Epithelial cell of esophagus (primary cell): ENCODE measurements around the gene NOP14.
"Not testable (repeated sequence)": the region's sequence is repeated elsewhere in the genome, so short reads cannot be mapped to it uniquely, and the experiment has no call there.

ENCODE experiments used
- DNase-seq: peaks from one replicate; pipeline ENCODE4 v3.0.0; 2010; ENCODE audit warnings: low read depth
- H3K4me3 ChIP-seq: 2 replicates; pipeline ENCODE4 v1.5.1; 2011; ENCODE audit warnings: mild to moderate bottlenecking, low read length, control low read depth
- TF ChIP-seq, protein P1 (sequence below): IDR thresholded peaks from 2 replicates; pipeline ENCODE4 v1.5.1; 2011; ENCODE audit warnings: low read depth, mild to moderate bottlenecking, low read length, control low read depth, inconsistent platforms; ENCODE audit not compliant: insufficient read depth; ENCODE audit errors: missing control alignments

The NOP14 gene

DNA sequence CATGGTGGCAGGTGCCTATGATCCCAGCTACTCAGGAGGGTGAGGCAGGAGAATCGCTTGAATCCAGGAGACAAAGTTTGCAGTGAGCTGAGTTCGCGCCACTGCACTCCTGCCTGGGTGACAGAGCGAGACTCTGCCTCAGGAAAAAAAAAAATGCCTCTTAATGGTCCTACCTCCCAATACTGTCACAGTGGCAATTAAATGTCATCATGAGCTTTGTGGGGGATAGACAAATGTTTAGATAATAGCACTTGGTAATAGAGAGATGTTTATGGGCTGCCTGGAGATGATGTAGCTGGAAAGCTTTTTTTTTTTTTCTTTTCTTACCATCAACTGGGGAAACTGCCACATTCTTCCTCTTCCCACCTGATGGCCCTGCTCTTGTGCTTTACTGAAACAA lies 33.2 kb upstream of the NOP14 start:
- no peak for DNase-seq
- no peak overlapping the region for H3K4me3 ChIP-seq
- TF ChIP-seq, protein P1, sequence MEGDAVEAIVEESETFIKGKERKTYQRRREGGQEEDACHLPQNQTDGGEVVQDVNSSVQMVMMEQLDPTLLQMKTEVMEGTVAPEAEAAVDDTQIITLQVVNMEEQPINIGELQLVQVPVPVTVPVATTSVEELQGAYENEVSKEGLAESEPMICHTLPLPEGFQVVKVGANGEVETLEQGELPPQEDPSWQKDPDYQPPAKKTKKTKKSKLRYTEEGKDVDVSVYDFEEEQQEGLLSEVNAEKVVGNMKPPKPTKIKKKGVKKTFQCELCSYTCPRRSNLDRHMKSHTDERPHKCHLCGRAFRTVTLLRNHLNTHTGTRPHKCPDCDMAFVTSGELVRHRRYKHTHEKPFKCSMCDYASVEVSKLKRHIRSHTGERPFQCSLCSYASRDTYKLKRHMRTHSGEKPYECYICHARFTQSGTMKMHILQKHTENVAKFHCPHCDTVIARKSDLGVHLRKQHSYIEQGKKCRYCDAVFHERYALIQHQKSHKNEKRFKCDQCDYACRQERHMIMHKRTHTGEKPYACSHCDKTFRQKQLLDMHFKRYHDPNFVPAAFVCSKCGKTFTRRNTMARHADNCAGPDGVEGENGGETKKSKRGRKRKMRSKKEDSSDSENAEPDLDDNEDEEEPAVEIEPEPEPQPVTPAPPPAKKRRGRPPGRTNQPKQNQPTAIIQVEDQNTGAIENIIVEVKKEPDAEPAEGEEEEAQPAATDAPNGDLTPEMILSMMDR = no peak

DNA sequence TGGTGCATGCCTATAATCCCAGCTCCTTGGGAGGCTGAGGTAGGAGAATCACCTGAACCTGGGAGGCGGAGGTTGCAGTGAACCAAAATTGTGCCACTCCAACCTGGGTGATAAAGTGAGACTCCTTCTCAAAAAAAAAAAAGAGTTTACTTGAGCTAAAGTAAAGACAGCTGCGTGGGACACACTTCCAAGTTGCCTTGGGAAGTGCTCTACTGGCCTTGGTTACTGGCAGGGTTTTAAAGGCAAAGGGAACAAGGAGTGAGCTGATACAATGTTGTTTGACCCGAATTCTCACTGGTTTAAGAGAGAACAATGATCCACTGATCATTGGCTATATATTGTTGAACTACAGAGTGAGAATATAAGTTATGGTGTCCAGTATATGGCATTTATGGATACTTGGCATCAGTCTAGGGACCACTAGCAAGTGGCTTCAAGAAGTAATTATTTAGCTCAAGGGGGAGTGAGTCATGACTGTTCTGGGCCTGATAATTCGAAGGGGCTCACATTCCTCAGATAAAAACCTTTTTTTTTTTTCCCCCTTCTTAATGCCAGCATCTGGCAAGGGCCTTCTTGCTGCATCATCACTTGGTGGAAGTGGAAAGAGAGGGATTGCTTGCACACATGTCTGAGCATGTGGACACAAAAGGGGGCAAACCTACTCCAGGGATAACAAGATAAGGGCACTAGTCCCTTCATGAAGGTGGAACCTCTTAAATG lies 32.5 kb upstream of the NOP14 start:
- TF ChIP-seq, protein P1 = no peak
- H3K4me3 ChIP-seq = no peak overlapping the region
- no peak for DNase-seq

DNA sequence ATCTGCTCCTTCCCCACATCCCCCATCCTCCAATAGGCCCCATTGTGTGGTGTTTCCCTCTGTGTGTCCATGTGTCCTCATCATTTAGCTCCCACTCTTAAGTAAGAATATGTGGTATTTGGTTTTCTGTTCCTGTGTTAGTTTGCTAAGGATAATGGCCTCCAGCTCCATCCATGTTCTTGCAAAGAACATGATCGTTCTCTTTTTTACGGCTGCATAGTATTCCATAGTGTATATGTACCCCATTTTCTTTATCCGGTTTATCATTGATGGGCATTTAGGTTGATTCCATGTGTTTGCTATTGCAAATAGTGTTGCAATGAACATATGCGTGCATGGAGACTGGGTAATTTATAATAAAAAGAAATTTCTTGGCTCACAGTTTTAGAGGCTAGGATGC lies 31.7 kb upstream of the NOP14 start:
- no peak overlapping the region for H3K4me3 ChIP-seq
- TF ChIP-seq, protein P1 = no peak
- DNase-seq = no peak

DNA sequence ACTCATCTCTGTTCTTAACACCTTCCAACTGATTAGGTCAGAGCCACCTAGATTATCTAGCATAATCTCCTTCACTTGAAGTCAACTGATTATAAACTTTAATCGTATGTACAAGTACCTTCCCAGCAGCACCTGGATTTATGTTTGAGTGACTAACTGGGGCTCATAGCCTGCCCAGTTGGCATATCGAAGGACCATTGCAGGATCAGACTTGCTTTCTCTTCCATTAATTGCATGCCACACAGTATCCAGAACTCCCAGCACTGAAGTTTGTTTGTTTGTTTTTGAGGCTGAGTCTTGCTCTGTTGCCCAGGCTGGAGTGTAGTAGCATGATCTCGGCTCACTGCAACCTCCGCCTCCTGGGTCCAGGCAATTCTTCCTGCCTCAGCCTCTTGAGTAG lies 28.0 kb upstream of the NOP14 start:
- TF ChIP-seq, protein P1 = no peak
- DNase-seq = peak; percentile 72
- H3K4me3 ChIP-seq = no peak overlapping the region

DNA sequence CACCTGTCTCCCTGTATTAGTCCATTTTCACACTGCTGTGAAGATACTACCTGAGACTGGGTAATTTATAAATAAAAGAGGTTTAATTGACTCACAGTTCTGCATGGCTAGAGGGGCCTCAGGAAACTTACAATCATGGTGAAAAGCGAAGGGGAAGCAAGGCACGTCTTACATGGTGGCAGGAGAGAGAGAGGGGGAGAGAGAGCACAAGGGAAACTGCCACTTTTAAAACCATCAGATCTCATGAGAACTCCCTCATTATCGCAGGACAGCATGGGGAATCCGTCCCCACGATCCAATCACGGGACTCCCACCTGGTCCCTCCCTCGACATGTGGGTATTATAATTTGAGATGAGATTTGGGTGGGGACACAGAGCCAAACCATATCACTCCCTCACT lies 20.5 kb upstream of the NOP14 start:
- not testable (repeated sequence) for H3K4me3 ChIP-seq, DNase-seq

DNA sequence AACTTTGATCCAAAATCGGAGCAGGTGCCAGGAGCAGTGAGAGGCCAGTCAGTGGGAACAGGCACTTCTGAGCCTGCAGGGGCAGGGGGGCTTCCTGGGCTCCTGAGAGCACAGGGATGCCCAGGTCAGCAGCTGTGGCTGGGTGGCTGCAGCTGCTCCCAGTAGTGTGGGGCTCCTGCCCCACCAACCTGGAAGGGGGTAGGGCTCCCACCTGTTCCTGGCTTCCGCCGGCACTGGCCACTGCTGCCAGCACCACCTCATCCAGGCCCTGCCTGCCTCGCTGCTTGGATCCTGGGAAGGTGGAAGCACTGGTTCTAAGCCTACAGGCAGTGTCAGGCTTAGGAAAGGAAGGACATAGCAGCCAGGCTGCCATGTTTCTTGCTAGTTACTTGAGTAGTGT lies 18.8 kb upstream of the NOP14 start:
- H3K4me3 ChIP-seq = no peak overlapping the region
- no peak for DNase-seq
- TF ChIP-seq, protein P1 = no peak

DNA sequence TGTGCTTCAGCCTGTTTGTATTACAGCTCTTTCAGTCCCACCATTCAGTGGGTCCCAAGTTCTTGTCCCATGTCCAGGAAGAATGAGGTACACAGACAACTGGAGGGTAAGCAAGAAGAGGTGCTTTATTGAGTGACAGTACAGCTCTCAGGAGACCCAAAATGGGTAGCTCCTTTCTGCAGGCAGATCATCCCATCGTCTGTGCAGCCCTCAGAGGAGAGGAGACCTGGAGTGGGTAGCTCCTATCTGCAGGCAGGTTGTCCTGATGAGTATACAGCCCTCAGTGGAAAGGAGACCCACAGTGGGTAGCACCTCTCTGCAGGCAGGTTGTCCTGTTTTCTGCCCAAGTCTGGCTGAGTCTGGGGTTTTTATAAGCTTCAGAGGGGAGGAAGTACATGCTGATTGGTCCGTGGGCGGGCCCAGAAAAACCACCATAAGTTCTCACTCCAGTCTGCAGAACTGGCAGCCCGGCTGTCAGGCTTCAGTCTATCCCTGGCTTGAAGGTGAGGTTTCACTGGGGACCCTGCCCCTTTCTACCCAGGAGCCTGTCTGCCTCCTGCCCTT lies 18.1 kb upstream of the NOP14 start:
- TF ChIP-seq, protein P1 = no peak
- DNase-seq = no peak
- H3K4me3 ChIP-seq = no peak overlapping the region
